Central memory CD8-positive, alpha-beta T cell (primary cell): ENCODE measurements around the gene KIRREL3.

Experiments
- ATAC-seq: fragments of 150-1000 bp; cut with Tn5 transposase; replicated peaks from 2 replicates; pipeline ENCODE4 v1.10.0; 2022; ENCODE audit warnings: mild to moderate bottlenecking, moderate FRiP score, moderate number of reproducible peaks; ENCODE audit not compliant: poor library complexity, severe bottlenecking; ENCODE audit errors: extremely low read depth
- DNase-seq, 2 donors: peaks; one replicate each; pipeline ENCODE4 v3.0.0; 2021; ENCODE audit warnings: low spot score in 2 of 2
- H3K27ac Mint-ChIP-seq: one replicate; pipeline ENCODE4 v1.8.0; 2022; ENCODE audit warnings: low read depth, mild to moderate bottlenecking, moderate library complexity, mixed read lengths
- H3K27me3 Mint-ChIP-seq: one replicate; pipeline ENCODE4 v1.8.0; 2022; ENCODE audit warnings: mixed read lengths
- H3K36me3 Mint-ChIP-seq: one replicate; pipeline ENCODE4 v1.8.0; 2022; ENCODE audit warnings: mild to moderate bottlenecking, moderate library complexity, mixed read lengths; ENCODE audit not compliant: insufficient read depth
- H3K4me1 Mint-ChIP-seq: one replicate; pipeline ENCODE4 v1.8.0; 2022; ENCODE audit warnings: mixed read lengths
- H3K4me3 Mint-ChIP-seq: one replicate; pipeline ENCODE4 v1.8.0; 2022; ENCODE audit warnings: mild to moderate bottlenecking, moderate library complexity, mixed read lengths
- H3K9me3 Mint-ChIP-seq: one replicate; pipeline ENCODE4 v1.8.0; 2022; ENCODE audit warnings: mixed read lengths

Gene KIRREL3

GRCh38 chr11:126702987-126703386 lies 297.6 kb downstream of the KIRREL3 start:
- no peaks in the 10 kb centered on the region for H3K9me3 Mint-ChIP-seq
- no peak overlapping the region for H3K27ac Mint-ChIP-seq
- no peaks in the 10 kb centered on the region for H3K36me3 Mint-ChIP-seq
- DNase-seq = no peak
- ATAC-seq = no peak
- H3K27me3 Mint-ChIP-seq = peaks cover 15% of the 10 kb centered on the region
- H3K4me1 Mint-ChIP-seq = no peaks in the 10 kb centered on the region
- H3K4me3 Mint-ChIP-seq = no peak overlapping the region

GRCh38 chr11:126702165-126702720 lies 298.3 kb downstream of the KIRREL3 start:
- Mint-ChIP-seq H3K4me1 (no peaks in the 10 kb centered on the region), H3K27ac (no peak overlapping the region), H3K27me3 (peaks cover 10% of the 10 kb centered on the region), H3K9me3 (no peaks in the 10 kb centered on the region), H3K36me3 (no peaks in the 10 kb centered on the region), H3K4me3 (no peak overlapping the region)
- no peak for DNase-seq
- ATAC-seq = no peak

GRCh38 chr11:126701520-126701897 lies 299.1 kb downstream of the KIRREL3 start:
- Mint-ChIP-seq H3K4me3 (no peak overlapping the region), H3K27ac (no peak overlapping the region), H3K36me3 (no peaks in the 10 kb centered on the region), H3K9me3 (no peaks in the 10 kb centered on the region), H3K27me3 (peaks cover 10% of the 10 kb centered on the region), H3K4me1 (no peaks in the 10 kb centered on the region)
- DNase-seq = no peak
- ATAC-seq = no peak

GRCh38 chr11:126700768-126701519 lies 299.6 kb downstream of the KIRREL3 start:
- Mint-ChIP-seq H3K27me3 (peaks cover 10% of the 10 kb centered on the region), H3K4me1 (no peaks in the 10 kb centered on the region), H3K9me3 (no peaks in the 10 kb centered on the region), H3K4me3 (no peak overlapping the region), H3K27ac (no peak overlapping the region), H3K36me3 (no peaks in the 10 kb centered on the region)
- ATAC-seq (no peak), DNase-seq (no peak)

GRCh38 chr11:126698576-126698975 lies 302.0 kb downstream of the KIRREL3 start:
- Mint-ChIP-seq H3K27ac (no peak overlapping the region), H3K4me1 (no peaks in the 10 kb centered on the region), H3K27me3 (peaks cover 10% of the 10 kb centered on the region), H3K4me3 (no peak overlapping the region), H3K36me3 (no peaks in the 10 kb centered on the region), H3K9me3 (no peaks in the 10 kb centered on the region)
- no peak for DNase-seq
- ATAC-seq = no peak

- H3K4me3 Mint-ChIP-seq = no peak overlapping the region
- peaks cover 10% of the 10 kb centered on the region for H3K27me3 Mint-ChIP-seq
- no peak overlapping the region for H3K27ac Mint-ChIP-seq
- no peaks in the 10 kb centered on the region for H3K9me3 Mint-ChIP-seq
- no peaks in the 10 kb centered on the region for H3K36me3 Mint-ChIP-seq
- no peaks in the 10 kb centered on the region for H3K4me1 Mint-ChIP-seq
- ATAC-seq = no peak
- DNase-seq = no peak
Observed at GRCh38 chr11:126697936-126698335, 302.6 kb downstream of the KIRREL3 start.

GRCh38 chr11:126696982-126697381 lies 303.6 kb downstream of the KIRREL3 start:
- Mint-ChIP-seq H3K36me3 (no peaks in the 10 kb centered on the region), H3K4me1 (no peaks in the 10 kb centered on the region), H3K27ac (no peak overlapping the region), H3K4me3 (no peak overlapping the region), H3K27me3 (peaks cover 10% of the 10 kb centered on the region), H3K9me3 (no peaks in the 10 kb centered on the region)
- no peak for ATAC-seq
- no peak for DNase-seq

GRCh38 chr11:126695293-126695692 lies 305.3 kb downstream of the KIRREL3 start:
- DNase-seq = no peak
- no peaks in the 10 kb centered on the region for H3K4me1 Mint-ChIP-seq
- ATAC-seq = no peak
- H3K4me3 Mint-ChIP-seq = no peak overlapping the region
- H3K9me3 Mint-ChIP-seq = no peaks in the 10 kb centered on the region
- H3K27ac Mint-ChIP-seq = no peak overlapping the region
- peaks cover 12% of the 10 kb centered on the region for H3K27me3 Mint-ChIP-seq
- no peaks in the 10 kb centered on the region for H3K36me3 Mint-ChIP-seq

- no peaks in the 10 kb centered on the region for H3K9me3 Mint-ChIP-seq
- H3K4me3 Mint-ChIP-seq = no peak overlapping the region
- no peaks in the 10 kb centered on the region for H3K4me1 Mint-ChIP-seq
- peaks cover 20% of the 10 kb centered on the region for H3K27me3 Mint-ChIP-seq
- no peak overlapping the region for H3K27ac Mint-ChIP-seq
- ATAC-seq (no peak), DNase-seq (no peak)
- H3K36me3 Mint-ChIP-seq = no peaks in the 10 kb centered on the region
Observed at GRCh38 chr11:126694065-126694625, 306.4 kb downstream of the KIRREL3 start.

GRCh38 chr11:126687477-126687876 lies 313.1 kb downstream of the KIRREL3 start:
- Mint-ChIP-seq H3K4me3 (no peak overlapping the region), H3K9me3 (no peaks in the 10 kb centered on the region), H3K27me3 (peaks cover 22% of the 10 kb centered on the region), H3K27ac (no peak overlapping the region), H3K4me1 (no peaks in the 10 kb centered on the region), H3K36me3 (no peaks in the 10 kb centered on the region)
- ATAC-seq (no peak), DNase-seq (no peak)

- Mint-ChIP-seq H3K27ac (no peak overlapping the region), H3K27me3 (peaks cover 22% of the 10 kb centered on the region)
- no peak for ATAC-seq
Observed at GRCh38 chr11:126686938-126687337, 313.6 kb downstream of the KIRREL3 start.

GRCh38 chr11:126683766-126684728 lies 316.5 kb downstream of the KIRREL3 start:
- Mint-ChIP-seq H3K36me3 (no peaks in the 10 kb centered on the region), H3K4me3 (no peak overlapping the region), H3K27ac (no peak overlapping the region), H3K9me3 (no peaks in the 10 kb centered on the region), H3K4me1 (no peaks in the 10 kb centered on the region), H3K27me3 (peaks cover 12% of the 10 kb centered on the region)
- no peak for DNase-seq
- no peak for ATAC-seq

More at GRCh38 chr11:126686938-126687337, 313.6 kb downstream of the KIRREL3 start:
- DNase-seq = no peak
- no peaks in the 10 kb centered on the region for H3K9me3 Mint-ChIP-seq
- H3K36me3 Mint-ChIP-seq = no peaks in the 10 kb centered on the region
- H3K4me1 Mint-ChIP-seq = no peaks in the 10 kb centered on the region
- H3K4me3 Mint-ChIP-seq = no peak overlapping the region
